Measurements from ENCODE around the gene CARD11.

Gene CARD11

DNA sequence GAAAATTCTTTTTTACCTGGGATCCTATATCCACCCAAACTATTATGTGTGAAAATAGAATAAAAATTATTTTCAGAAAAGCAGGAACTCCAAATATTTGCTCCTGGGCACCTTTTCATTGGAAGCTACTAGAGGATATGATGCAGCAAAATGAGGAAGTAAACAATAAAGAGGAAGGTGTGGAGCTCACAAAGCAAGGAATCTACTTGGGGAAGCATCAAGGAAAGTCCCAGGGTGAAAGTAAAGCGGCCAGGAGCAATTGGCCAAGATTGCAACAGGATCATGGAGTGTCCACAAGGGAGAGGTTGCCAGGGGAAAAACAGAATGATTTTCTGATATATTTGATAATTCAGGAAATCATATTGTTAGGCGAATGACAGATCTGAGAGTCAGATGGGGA lies 80.8 kb downstream of the CARD11 start:
- Histone ChIP-seq H3K36me3 (ENCODE audit: insufficient read depth, low read length) (peaks cover 8% of the 10 kb centered on the region; the same call in 1 of the 2 replicates), H3K4me3 (ENCODE audit: low read length, poor library complexity, severe bottlenecking) (no peak overlapping the region), H2AFZ (ENCODE audit: low read length) (no peak overlapping the region), H3K4me2 (ENCODE audit: low read depth, low read length, poor library complexity, severe bottlenecking) (no peak overlapping the region), H4K20me1 (ENCODE audit: insufficient read depth, low read length, poor library complexity, severe bottlenecking) (no peaks in the 10 kb centered on the region), H3K9me2 (replicated peaks; ENCODE audit: low read depth, low read length) (no peaks in the 10 kb centered on the region), H3K79me2 (ENCODE audit: insufficient read depth, low read length) (no peaks in the 10 kb centered on the region), H3F3A (ENCODE audit: low read depth) (no peaks in the 10 kb centered on the region), H3K4me1 (ENCODE audit: insufficient read depth, low read length, poor library complexity, severe bottlenecking) (no peaks in the 10 kb centered on the region), H3K9ac (ENCODE audit: low read depth, low read length, poor library complexity, severe bottlenecking) (no peak overlapping the region), H3K9me3 (ENCODE audit: insufficient read depth, low read depth, low read length) (no peaks in the 10 kb centered on the region; the same call in 1 of the 2 replicates), H3K27me3 (ENCODE audit: insufficient read depth, low read length, poor library complexity, severe bottlenecking) (no peaks in the 10 kb centered on the region)
- no peak for TF ChIP-seq EZH2phosphoT487 (IDR thresholded peaks at IDR 0.05; ENCODE audit: borderline replicate concordance)

DNA sequence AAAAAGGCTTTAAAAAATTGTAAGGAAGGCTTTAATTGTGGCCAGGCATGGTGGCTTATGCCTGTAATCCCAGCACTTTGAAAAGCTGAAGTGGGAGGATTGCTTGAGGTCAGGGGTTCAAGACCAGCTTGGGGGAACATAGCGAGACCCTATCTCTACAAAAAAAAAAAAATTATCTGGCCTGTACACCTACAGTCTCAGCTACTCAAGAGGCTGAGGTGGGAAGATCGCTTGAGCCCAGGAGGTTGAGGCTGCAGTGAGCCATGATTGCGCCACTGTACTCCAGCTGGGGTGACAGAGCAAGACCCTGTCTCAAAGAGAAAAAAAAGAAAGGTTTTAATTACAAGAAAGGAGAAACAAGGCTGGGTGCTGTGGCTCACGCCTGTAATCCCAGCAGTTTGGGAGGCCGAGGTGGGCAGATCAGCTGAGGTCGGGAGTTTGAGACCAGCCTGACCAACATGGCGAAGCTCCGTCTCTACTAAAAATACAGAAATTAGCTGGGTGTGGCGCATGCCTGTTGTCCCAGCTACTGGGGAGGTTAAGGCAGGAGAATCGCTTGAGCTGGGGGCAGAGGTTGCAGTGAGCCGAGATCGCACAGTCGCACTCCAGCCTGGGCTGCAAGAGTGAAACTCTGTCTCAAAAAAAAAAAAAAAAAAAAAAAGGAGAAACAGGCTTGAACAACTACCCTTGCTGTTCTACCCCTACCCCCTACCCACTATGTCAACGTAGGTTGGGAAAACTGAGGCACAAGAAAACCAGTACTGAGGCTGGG lies 83.7 kb downstream of the CARD11 start:
- TF ChIP-seq, protein P1, sequence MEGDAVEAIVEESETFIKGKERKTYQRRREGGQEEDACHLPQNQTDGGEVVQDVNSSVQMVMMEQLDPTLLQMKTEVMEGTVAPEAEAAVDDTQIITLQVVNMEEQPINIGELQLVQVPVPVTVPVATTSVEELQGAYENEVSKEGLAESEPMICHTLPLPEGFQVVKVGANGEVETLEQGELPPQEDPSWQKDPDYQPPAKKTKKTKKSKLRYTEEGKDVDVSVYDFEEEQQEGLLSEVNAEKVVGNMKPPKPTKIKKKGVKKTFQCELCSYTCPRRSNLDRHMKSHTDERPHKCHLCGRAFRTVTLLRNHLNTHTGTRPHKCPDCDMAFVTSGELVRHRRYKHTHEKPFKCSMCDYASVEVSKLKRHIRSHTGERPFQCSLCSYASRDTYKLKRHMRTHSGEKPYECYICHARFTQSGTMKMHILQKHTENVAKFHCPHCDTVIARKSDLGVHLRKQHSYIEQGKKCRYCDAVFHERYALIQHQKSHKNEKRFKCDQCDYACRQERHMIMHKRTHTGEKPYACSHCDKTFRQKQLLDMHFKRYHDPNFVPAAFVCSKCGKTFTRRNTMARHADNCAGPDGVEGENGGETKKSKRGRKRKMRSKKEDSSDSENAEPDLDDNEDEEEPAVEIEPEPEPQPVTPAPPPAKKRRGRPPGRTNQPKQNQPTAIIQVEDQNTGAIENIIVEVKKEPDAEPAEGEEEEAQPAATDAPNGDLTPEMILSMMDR (conservative IDR thresholded peaks at IDR 0.05; ENCODE audit: low read length): no peak
- TF ChIP-seq EZH2phosphoT487 (IDR thresholded peaks at IDR 0.05; ENCODE audit: borderline replicate concordance): no peak
- Histone ChIP-seq H3K79me2 (ENCODE audit: insufficient read depth, low read length) (no peaks in the 10 kb centered on the region), H3F3A (ENCODE audit: low read depth) (no peaks in the 10 kb centered on the region), H3K4me3 (ENCODE audit: low read length, poor library complexity, severe bottlenecking) (no peak overlapping the region), H3K4me1 (ENCODE audit: insufficient read depth, low read length, poor library complexity, severe bottlenecking) (no peaks in the 10 kb centered on the region), H3K36me3 (ENCODE audit: insufficient read depth, low read length) (peaks cover 20% of the 10 kb centered on the region; the same call in 1 of the 2 replicates), H3K4me2 (ENCODE audit: low read depth, low read length, poor library complexity, severe bottlenecking) (no peak overlapping the region), H4K20me1 (ENCODE audit: insufficient read depth, low read length, poor library complexity, severe bottlenecking) (no peaks in the 10 kb centered on the region), H3K9ac (ENCODE audit: low read depth, low read length, poor library complexity, severe bottlenecking) (no peak overlapping the region), H3K9me2 (replicated peaks; ENCODE audit: low read depth, low read length) (no peaks in the 10 kb centered on the region), H3K27me3 (ENCODE audit: insufficient read depth, low read length, poor library complexity, severe bottlenecking) (no peaks in the 10 kb centered on the region), H2AFZ (ENCODE audit: low read length) (no peak overlapping the region), H3K9me3 (ENCODE audit: insufficient read depth, low read depth, low read length) (no peaks in the 10 kb centered on the region)

DNA sequence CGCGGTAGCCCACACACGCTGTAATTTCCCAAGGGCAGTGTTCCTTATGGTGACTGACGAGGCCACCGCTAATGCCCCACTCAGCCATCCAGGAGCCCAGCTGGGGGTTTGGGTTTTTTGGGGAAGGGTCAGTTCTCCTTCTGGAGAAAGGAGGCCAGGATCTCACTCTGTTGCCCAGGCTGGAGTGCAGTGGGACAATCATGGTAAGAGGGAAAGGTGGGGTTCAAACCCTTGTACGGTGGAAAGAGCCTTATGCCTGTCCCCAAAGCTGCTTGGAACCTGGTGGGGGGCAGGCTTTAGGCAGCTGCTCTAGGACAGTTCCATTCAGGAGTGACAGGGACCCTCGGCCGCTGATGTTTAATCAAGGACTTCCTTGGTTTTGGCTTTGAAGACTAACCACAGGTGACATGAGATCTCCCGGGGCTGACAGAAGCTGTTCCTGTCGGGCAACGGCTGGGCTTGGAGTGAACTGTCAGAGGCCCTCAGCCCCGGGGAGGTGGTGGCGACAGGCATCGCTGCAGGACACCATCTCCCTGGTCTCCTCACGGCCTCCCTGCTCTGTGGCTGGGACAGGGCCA lies 84.5 kb downstream of the CARD11 start:
- no peaks in the 10 kb centered on the region for H4K20me1 ChIP-seq (ENCODE audit: insufficient read depth, low read length, poor library complexity, severe bottlenecking)
- TF ChIP-seq, protein P1 (conservative IDR thresholded peaks at IDR 0.05; ENCODE audit: low read length): no peak
- no peak for TF ChIP-seq EZH2phosphoT487 (IDR thresholded peaks at IDR 0.05; ENCODE audit: borderline replicate concordance)
- no peak overlapping the region for H3K9ac ChIP-seq (ENCODE audit: low read depth, low read length, poor library complexity, severe bottlenecking)
- no peaks in the 10 kb centered on the region for H3K9me2 ChIP-seq (replicated peaks; ENCODE audit: low read depth, low read length)
- H3K4me1 ChIP-seq (ENCODE audit: insufficient read depth, low read length, poor library complexity, severe bottlenecking): peaks cover 2% of the 10 kb centered on the region
- no peaks in the 10 kb centered on the region for H3F3A ChIP-seq (ENCODE audit: low read depth)
- H3K79me2 ChIP-seq (ENCODE audit: insufficient read depth, low read length): no peaks in the 10 kb centered on the region
- H2AFZ ChIP-seq (ENCODE audit: low read length): no peak overlapping the region
- H3K9me3 ChIP-seq (ENCODE audit: insufficient read depth, low read depth, low read length): no peaks in the 10 kb centered on the region
- no peaks in the 10 kb centered on the region for H3K27me3 ChIP-seq (ENCODE audit: insufficient read depth, low read length, poor library complexity, severe bottlenecking)
- peaks cover 24% of the 10 kb centered on the region; the same call in 1 of the 2 replicates for H3K36me3 ChIP-seq (ENCODE audit: insufficient read depth, low read length)
- H3K4me3 ChIP-seq (ENCODE audit: low read length, poor library complexity, severe bottlenecking): no peak overlapping the region
- no peak overlapping the region for H3K4me2 ChIP-seq (ENCODE audit: low read depth, low read length, poor library complexity, severe bottlenecking)
